ENCODE measurements around the gene ERFL. TPM values are rescaled to one million over a fixed set of nuclear protein-coding genes. Genes with fewer than 3 reads are reported as not detected.

ERFL gene
- total and polyA plus RNA-seq, 2 of the 8 experiments (the other 6 are each of a cell fraction or from before 2014, with no cell fraction given) = 0.12 TPM; not detected in 1

- DNase-seq (ENCODE audit: low read depth in 1 of 2, low spot score in 2 of 2) = no peak
- no peak for FAIRE-seq
- TF ChIP-seq GTF2F1 (IDR thresholded peaks at IDR 0.05; ENCODE audit: borderline replicate concordance, low read depth, low read length) (no peak), EZH2 (IDR thresholded peaks at IDR 0.05; ENCODE audit: low read depth, low read length, severe bottlenecking) (no peak), CHD1 (IDR thresholded peaks at IDR 0.05; ENCODE audit: low read depth, low read length) (no peak), ASH2L (IDR thresholded peaks at IDR 0.05; ENCODE audit: low read length) (no peak), CTCF (IDR thresholded peaks at IDR 0.05; ENCODE audit: control extremely low read depth in 1 of 3, insufficient read depth in 1 of 3, low read depth in 1 of 3, low read length in 3 of 3) (no peak), EGR1 (IDR thresholded peaks at IDR 0.05; ENCODE audit: borderline replicate concordance, low read depth, low read length) (no peak), SIX5 (IDR thresholded peaks at IDR 0.05; ENCODE audit: low read depth, low read length) (no peak), CHD2 (IDR thresholded peaks at IDR 0.05; ENCODE audit: low read length) (no peak), YY1 (IDR thresholded peaks at IDR 0.05; ENCODE audit: low read depth, low read length) (no peak), SIRT6 (IDR thresholded peaks at IDR 0.05; ENCODE audit: low read length) (no peak), BACH1 (IDR thresholded peaks at IDR 0.05; ENCODE audit: low read length) (no peak), POLR2AphosphoS5 (IDR thresholded peaks at IDR 0.05; ENCODE audit: low read depth, low read length) (no peak), POU5F1 (IDR thresholded peaks at IDR 0.05; ENCODE audit: low read depth, low read length) (no peak), TCF12 (IDR thresholded peaks at IDR 0.05; ENCODE audit: low read depth, low read length) (no peak)
These were observed 43.1 kb upstream of the ERFL start for GRCh38 chr19:41971363-41971762.

More at GRCh38 chr19:41971363-41971762, 43.1 kb upstream of the ERFL start:
- H3K4me1 ChIP-seq (replicated peaks in 1 of 4; ENCODE audit: control insufficient read depth in 3 of 4, insufficient read depth in 4 of 4, low read length in 3 of 4) = no peaks in the 10 kb centered on the region
- no peak overlapping the region for H3K14ac ChIP-seq (ENCODE audit: insufficient read length)
- no peak overlapping the region for H2BK12ac ChIP-seq (ENCODE audit: low read depth, low read length)
- no peak overlapping the region for H2BK15ac ChIP-seq (ENCODE audit: low read length)
- H3K23ac ChIP-seq (ENCODE audit: insufficient read length) = no peak overlapping the region
- no peaks in the 10 kb centered on the region for H3K79me1 ChIP-seq (ENCODE audit: low read depth, low read length)
- no peak overlapping the region for H2AK5ac ChIP-seq (ENCODE audit: low read depth, low read length)
- no peaks in the 10 kb centered on the region for H3K23me2 ChIP-seq (ENCODE audit: low read depth, low read length)
- no peak overlapping the region for H3K4me2 ChIP-seq (ENCODE audit: insufficient read depth in 1 of 2, low read depth in 2 of 2, low read length in 2 of 2)
- H2BK5ac ChIP-seq (ENCODE audit: low read depth, low read length) = no peak overlapping the region
- H3K4me3 ChIP-seq (ENCODE audit: extremely low read depth in 1 of 4, insufficient read depth in 2 of 4, low read depth in 3 of 4, low read length in 4 of 4) = no peak overlapping the region
- H3K36me3 ChIP-seq (ENCODE audit: control insufficient read depth in 2 of 4, insufficient read depth in 4 of 4, low read length in 3 of 4) = peaks cover 0 to 10% (median 3%) of the 10 kb centered on the region in 4 experiments; a peak in 5 of 8 replicates
- no peak overlapping the region for H3K56ac ChIP-seq (replicated peaks; ENCODE audit: insufficient read length, low read depth, low read length)
- no peak overlapping the region for H2BK20ac ChIP-seq (ENCODE audit: low read length)
- H3K9ac ChIP-seq (replicated peaks in 1 of 4; ENCODE audit: extremely low read depth in 1 of 4, low read depth in 3 of 4, low read length in 3 of 4) = no peak overlapping the region
- no peak overlapping the region for H3K18ac ChIP-seq (ENCODE audit: extremely low read depth, low read length)
- no peaks in the 10 kb centered on the region for H3K9me3 ChIP-seq (ENCODE audit: insufficient read depth in 2 of 2, low read depth in 1 of 2, low read length in 1 of 2)
- H4K8ac ChIP-seq (ENCODE audit: extremely low read depth, insufficient read depth, low read length) = no peak overlapping the region
- H2BK120ac ChIP-seq (replicated peaks; ENCODE audit: low read depth, low read length) = no peak overlapping the region
- H3K79me2 ChIP-seq (ENCODE audit: control insufficient read depth in 1 of 2, insufficient read depth in 2 of 2, low read length in 2 of 2) = no peaks in the 10 kb centered on the region
- no peak overlapping the region for H3K27ac ChIP-seq (ENCODE audit: low read depth, low read length)
- H4K5ac ChIP-seq (ENCODE audit: insufficient read length, low read depth, low read length) = no peak overlapping the region
- ChIA-PET CTCF (ENCODE audit: partially characterized antibody) (no interaction called here), POLR2A (ENCODE audit: partially characterized antibody) (interaction anchor here (0.9 kb wide), 1 partner anchor 58 kb away, joined by 3 read pairs; no protein-coding TSS in a partner anchor)
- no peaks in the 10 kb centered on the region for H3K27me3 ChIP-seq (replicated peaks in 1 of 4; ENCODE audit: control insufficient read depth in 3 of 4, extremely low read depth in 1 of 4, insufficient read depth in 3 of 4, low read length in 3 of 4)
- no peak overlapping the region for H2AFZ ChIP-seq (ENCODE audit: low read length)
- H4K91ac ChIP-seq (replicated peaks; ENCODE audit: insufficient read length, low read length) = no peak overlapping the region
- peaks cover 0 to 3% of the 10 kb centered on the region in 2 experiments for H4K20me1 ChIP-seq (replicated peaks in 1 of 2; ENCODE audit: control insufficient read depth in 1 of 2, insufficient read depth in 2 of 2, low read length in 2 of 2)
- H3K4ac ChIP-seq (replicated peaks; ENCODE audit: insufficient read length, low read depth, low read length) = no peak overlapping the region
- WGBS, 2 experiments (ENCODE audit: extremely low coverage in 1 of 2, insufficient coverage in 1 of 2, insufficient read length in 1 of 2, insufficient replicate concordance in 2 of 2, low coverage in 1 of 2, low lambda C conversion rate in 2 of 2, missing lambda C conversion rate in 1 of 2) = 93% methylated on average over 11 of the region's 11 CpGs; no CpG with 5 or more reads in 1 of the 2 experiments

All from H1 (cell line).